ENCODE measurements around the gene RCN2. TPM values are rescaled to one million over a fixed set of nuclear protein-coding genes. Genes with fewer than 3 reads are reported as not detected.

The RCN2 gene
- total RNA-seq, 1 donor from 2014 or later, result 645 TPM

DNA sequence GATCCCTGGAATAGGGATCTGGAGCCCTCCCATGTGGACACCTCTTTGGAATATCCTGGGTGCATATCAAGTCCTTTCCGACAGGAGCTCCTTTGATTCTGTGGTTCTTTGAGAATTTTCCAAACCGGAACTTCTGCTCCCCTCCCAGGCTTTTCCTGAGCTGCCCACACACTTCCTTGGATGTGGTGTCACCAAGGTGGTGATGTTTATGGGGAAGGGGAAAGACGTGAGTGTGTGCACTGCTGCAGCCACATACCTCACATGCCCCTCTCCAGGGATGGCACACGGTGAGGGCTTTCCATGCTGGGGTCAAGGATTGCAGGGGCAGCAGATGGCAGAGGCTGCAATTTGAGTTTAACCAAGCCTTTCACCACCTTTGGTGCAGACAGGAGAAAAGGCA, 35.5 kb downstream of the RCN2 start:
- no peak overlapping the region for H3K27ac ChIP-seq
- Mint-ChIP-seq H3K36me3 (no peaks in the 10 kb centered on the region), H3K4me3 (no peak overlapping the region), H3K27me3 (ENCODE audit: insufficient read depth, low read depth) (peaks cover 5% of the 10 kb centered on the region), H3K4me1 (peaks cover 11% of the 10 kb centered on the region), H3K27ac (no peak overlapping the region), H3K9me3 (no peaks in the 10 kb centered on the region)
- H3K4me1 ChIP-seq, result peaks cover 7% of the 10 kb centered on the region
- no peaks in the 10 kb centered on the region for H3K9me3 ChIP-seq (ENCODE audit: low read depth)
- no peaks in the 10 kb centered on the region for H4K20me1 ChIP-seq (ENCODE audit: low read depth)
- no peak overlapping the region for H3K4me2 ChIP-seq
- H3F3A ChIP-seq (ENCODE audit: low read depth), result no peaks in the 10 kb centered on the region
- H3K27me3 ChIP-seq, result no peaks in the 10 kb centered on the region
- no peaks in the 10 kb centered on the region for H3K79me2 ChIP-seq (ENCODE audit: low read depth)
- DNase-seq (ENCODE audit: low spot score), result no peak
- H3K36me3 ChIP-seq, result no peaks in the 10 kb centered on the region
- H2AFZ ChIP-seq (replicated peaks), result no peak overlapping the region
- TF ChIP-seq EZH2phosphoT487 (IDR thresholded peaks at IDR 0.05), result no peak
- no peak for TF ChIP-seq EZH2 (IDR thresholded peaks at IDR 0.05)
- no peak for TF ChIP-seq CTCF (IDR thresholded peaks at IDR 0.05)
- no peak overlapping the region for H3K4me3 ChIP-seq
- H3K9ac ChIP-seq, result no peak overlapping the region

DNA sequence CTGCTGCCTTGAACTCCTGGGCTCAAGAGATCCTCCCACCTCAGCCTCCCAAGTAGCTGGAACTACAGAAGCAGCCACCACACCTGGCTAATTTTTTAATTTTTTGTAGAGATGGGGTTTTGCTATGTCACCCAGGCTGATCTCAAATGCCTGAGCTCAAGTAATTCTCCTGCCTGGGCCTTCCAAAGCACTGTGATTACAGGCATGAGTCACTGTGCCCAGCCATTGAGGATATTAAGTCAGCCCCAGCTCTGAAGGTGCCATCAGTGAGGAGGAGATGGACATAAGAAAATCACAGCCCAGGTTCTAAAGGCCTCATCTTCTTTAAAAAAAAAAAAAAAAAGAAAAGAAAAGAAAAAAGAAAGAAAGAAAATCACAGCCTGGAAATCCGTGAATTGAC, 36.8 kb downstream of the RCN2 start:
- no peaks in the 10 kb centered on the region for H3K9me3 ChIP-seq (ENCODE audit: low read depth)
- no peaks in the 10 kb centered on the region for H4K20me1 ChIP-seq (ENCODE audit: low read depth)
- no peaks in the 10 kb centered on the region for H3K79me2 ChIP-seq (ENCODE audit: low read depth)
- H3K4me2 ChIP-seq, result no peak overlapping the region
- no peaks in the 10 kb centered on the region for H3K27me3 ChIP-seq
- peaks cover 2% of the 10 kb centered on the region for H3K27me3 Mint-ChIP-seq (ENCODE audit: insufficient read depth, low read depth)
- no peaks in the 10 kb centered on the region for H3F3A ChIP-seq (ENCODE audit: low read depth)
- DNase-seq (ENCODE audit: low spot score), result no peak
- H2AFZ ChIP-seq (replicated peaks), result no peak overlapping the region
- H3K9ac ChIP-seq, result no peak overlapping the region
- H3K36me3 Mint-ChIP-seq, result no peaks in the 10 kb centered on the region
- no peaks in the 10 kb centered on the region for H3K36me3 ChIP-seq
- no peak for TF ChIP-seq EZH2phosphoT487 (IDR thresholded peaks at IDR 0.05)
- no peak for TF ChIP-seq CTCF (IDR thresholded peaks at IDR 0.05)
- no peak for TF ChIP-seq EZH2 (IDR thresholded peaks at IDR 0.05)
- no peak overlapping the region for H3K4me3 ChIP-seq
- H3K4me1 Mint-ChIP-seq, result peaks cover 11% of the 10 kb centered on the region
- no peak overlapping the region for H3K27ac ChIP-seq
- no peaks in the 10 kb centered on the region for H3K9me3 Mint-ChIP-seq
- no peak overlapping the region for H3K27ac Mint-ChIP-seq
- H3K4me3 Mint-ChIP-seq, result no peak overlapping the region
- H3K4me1 ChIP-seq, result peaks cover 7% of the 10 kb centered on the region

- no peak overlapping the region for H3K4me3 ChIP-seq
- H3K36me3 ChIP-seq, result no peaks in the 10 kb centered on the region
- Mint-ChIP-seq H3K9me3 (no peaks in the 10 kb centered on the region), H3K27me3 (ENCODE audit: insufficient read depth, low read depth) (peaks cover 2% of the 10 kb centered on the region), H3K4me3 (no peak overlapping the region), H3K27ac (no peak overlapping the region), H3K4me1 (peaks cover 3% of the 10 kb centered on the region), H3K36me3 (no peaks in the 10 kb centered on the region)
- H3K79me2 ChIP-seq (ENCODE audit: low read depth), result no peaks in the 10 kb centered on the region
- H3F3A ChIP-seq (ENCODE audit: low read depth), result no peaks in the 10 kb centered on the region
- H4K20me1 ChIP-seq (ENCODE audit: low read depth), result no peaks in the 10 kb centered on the region
- TF ChIP-seq EZH2phosphoT487 (IDR thresholded peaks at IDR 0.05), result no peak
- TF ChIP-seq CTCF (IDR thresholded peaks at IDR 0.05), result no peak
- TF ChIP-seq EZH2 (IDR thresholded peaks at IDR 0.05), result no peak
- no peak for DNase-seq (ENCODE audit: low spot score)
- H3K9me3 ChIP-seq (ENCODE audit: low read depth), result no peaks in the 10 kb centered on the region
- no peak overlapping the region for H3K27ac ChIP-seq
- no peaks in the 10 kb centered on the region for H3K27me3 ChIP-seq
- peak overlapping the region; percentile 8 for H2AFZ ChIP-seq (replicated peaks)
- peaks cover 4% of the 10 kb centered on the region for H3K4me1 ChIP-seq
- no peak overlapping the region for H3K4me2 ChIP-seq
- H3K9ac ChIP-seq, result no peak overlapping the region
Observed at GRCh38 chr15:76972389-76973361, 41.1 kb downstream of the RCN2 start.

All from neural progenitor cell (in vitro differentiated cells).